SHP77 treated with DMSO at 0.1 percent for 48 hours (cell line): Measurements from ENCODE around the gene ADGRG1.

Source experiments
- DNase-seq: peaks from one replicate; lab custom pipeline; 2025; lab: John Stamatoyannopoulos, UW

The ADGRG1 gene

DNA sequence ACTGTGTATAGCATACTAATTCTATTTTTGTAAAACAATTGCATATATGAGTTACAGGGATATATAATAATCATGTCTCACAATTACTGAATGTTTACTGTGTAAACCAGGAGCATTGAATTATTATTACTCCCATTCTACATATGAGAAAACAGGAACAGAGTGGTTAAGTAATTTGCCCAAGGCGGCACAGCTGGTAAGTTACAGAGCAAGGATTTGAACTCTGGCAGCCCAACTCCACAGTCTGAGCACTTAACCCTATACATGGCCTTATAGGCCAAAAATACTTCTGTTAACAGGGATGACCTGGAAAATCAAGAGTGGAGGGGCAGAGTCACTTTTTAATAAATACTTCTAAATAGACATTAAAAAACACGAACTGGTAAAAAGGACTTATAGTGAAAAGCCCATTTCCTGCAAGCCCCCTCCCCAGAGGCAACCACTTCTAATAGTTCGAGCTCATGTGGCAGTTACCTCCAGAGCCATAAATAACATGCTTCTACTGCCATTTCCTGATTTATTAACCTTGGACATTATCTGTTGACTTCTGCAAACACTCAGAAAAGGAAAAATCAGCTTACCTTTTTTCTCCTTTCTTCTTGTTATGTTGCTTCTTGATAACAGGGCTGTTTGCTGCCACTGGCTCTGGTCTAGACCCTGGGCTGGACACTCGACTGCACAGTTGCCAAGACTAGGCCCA lies 22.1 kb upstream of the ADGRG1 start:
- DNase-seq, result no peak

DNA sequence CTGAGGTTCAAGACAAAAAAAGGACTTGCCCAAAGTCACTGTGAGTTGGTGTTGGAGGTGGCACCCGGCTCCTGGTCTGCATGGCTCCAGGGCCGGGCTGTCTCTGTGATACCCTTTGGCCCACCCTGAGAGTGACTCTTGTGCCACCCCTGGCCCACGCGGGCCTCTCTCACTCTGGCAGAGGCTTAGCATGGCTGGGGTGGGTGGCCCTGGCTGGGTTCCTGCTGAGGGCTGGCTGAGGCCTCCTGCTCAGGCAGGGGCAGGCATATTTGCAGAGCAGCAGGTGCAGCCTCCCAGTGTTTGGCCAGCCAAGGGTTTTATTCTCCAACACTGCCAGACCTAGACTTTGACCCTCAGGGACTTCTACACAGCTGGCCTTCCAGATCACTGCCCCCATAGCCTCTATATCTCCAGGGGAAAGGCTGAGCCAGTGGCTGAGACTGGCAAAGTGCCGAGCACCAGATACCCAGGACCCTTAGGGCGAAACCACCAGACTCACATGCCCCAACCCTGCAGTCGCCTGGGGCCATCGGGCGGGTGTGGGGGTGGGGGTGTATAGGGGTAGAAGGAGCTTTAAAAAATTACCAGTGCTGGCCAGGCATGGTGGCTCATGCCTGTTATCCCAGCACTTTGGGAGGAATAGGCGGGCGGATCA lies 21.5 kb upstream of the ADGRG1 start:
- peak; percentile 62 for DNase-seq

DNA sequence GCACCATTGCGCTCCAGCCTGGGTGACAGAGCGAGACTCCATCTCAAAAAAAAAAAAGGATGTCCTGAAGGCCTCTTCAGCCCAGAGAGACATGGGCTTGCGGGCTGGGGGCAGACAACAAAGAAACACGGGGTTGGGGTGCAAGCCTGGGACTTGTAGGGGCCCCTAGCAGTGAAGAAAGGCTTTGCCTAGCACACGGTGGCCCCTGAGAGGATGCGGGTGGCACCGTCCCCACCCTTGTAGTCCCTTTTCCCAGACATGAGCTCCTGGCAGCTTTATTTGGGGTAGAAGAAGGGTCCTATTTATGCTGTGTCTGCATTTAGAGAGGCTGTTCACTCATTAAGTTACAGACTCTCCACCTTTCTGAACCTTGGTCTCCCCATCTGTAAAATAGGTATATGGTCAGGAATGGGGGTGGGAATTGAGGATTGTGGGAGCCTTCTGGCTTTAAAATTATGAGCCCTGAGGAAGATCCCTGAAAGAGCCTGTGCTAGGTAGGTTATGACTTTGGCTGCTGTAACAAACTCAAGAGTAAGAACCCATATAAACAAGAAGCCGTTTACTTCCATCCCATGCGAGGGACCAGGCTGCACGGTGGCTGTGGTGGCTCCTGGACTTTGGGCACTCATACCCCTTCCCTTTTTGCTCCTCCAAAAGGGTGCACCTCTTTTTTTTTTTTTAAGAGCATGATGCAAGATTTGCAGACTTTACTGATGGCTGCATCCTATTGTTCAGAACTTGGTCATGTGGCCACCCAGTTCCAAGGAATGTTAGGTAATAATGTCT lies 20.6 kb upstream of the ADGRG1 start:
- no peak for DNase-seq

DNA sequence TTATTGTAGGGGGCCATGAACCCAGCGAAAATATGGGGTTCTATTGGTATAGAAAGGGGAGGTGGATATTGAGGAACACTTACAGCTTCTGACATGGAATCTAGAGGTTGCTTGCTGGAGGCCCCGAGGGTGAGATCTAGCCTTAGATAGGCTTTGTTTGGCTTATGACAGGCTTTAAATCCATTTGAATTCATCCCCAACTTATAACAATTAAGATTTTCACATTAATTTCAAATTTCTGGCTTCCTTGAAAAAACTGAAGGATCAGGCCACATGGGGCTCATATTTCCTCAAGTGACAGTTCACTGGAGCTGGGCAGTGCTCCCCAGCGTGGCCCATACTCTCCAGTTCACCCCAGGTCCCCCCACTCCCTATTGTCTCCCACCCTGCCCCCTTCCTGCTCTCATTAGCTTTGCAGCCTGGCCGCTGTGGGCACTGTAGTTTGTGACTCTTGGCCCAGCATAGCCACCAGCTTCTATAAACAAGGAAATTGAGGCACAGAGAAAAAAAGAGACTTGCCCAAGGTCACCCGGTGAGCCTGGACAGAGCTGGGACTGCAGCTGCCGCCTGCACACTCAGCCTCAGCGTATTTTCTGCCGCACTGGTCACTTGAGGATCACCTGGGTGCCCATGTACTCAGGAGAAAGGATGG lies 19.8 kb upstream of the ADGRG1 start:
- DNase-seq, result no peak

DNA sequence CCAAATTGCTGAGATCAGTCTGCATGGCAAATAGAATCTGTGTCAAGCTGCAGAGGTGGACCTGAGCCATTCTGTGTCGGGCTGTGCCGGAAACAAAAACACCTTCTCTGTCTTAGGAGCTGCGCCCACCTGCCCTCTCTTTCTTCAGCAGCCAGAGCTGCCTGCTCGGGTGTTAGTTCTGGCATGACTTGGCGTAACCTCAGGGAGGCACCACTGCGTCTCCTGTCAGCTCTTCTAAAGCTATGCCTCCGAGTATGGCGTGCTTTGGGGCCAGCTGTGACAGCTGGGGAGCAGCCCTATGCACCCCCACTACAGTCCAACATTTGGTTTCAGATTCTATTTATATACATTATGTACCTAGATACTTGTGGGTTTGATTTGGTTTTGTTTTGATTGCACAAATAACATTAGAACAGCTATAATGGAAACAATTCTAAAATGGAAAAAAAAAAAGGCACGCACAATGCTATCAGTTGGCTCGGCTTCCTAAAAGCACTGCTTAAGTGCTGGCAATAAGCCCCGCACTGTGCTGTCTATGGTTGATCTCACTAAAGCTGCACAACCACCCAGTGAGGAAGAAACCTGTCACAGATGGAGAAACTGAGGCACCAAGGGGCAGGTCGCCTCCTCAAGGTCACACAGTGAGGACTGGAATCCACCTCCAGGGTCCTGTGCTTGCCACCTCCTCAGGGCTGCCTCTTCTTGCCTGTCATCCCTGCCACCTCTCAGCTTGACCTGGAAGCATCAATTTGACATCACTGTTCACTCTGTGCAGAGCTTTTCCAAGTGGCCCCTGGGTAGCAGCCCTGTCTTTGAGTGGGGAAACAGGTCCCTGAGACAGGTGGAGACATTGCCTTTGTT lies 18.7 kb upstream of the ADGRG1 start:
- DNase-seq, result peak; percentile 53

DNA sequence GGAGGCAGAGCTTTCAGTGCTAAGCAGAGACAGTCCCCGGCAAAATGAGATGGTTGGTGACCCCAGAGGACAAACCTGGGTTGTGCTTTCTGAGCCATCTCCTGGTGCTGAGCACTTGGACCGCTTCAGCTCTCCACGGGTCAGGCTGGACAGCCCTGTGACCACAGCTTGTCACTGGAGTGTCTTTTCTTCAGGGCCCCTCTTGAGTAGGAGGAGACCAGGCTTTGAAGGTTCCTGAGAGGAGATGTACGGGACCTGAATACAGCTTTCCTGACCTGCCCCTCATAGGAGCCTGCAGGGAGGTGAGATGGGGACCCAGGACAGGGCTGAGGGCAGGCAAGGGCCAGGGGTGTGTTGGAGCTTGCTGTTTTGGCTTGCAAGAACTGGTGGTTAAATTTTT lies 17.8 kb upstream of the ADGRG1 start:
- no peak for DNase-seq

DNA sequence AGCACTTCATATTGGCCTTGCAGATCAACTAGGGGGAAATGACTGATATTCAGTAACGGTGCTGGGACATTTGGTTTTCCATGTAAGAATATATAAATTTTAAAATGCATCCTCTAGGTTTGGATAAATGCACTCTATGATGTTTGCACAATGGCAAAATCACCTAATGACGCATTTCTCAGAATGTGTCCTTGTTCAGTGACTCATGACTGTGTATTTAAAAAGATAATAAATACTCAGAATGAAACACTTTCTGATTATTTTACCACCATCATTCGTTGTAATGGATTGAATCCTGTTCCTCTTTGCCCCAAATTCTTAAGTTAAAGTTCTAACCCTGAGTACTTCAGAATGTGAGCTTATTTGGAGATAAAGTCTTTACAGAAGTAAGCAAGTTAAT lies 17.2 kb upstream of the ADGRG1 start:
- DNase-seq, result no peak

DNA sequence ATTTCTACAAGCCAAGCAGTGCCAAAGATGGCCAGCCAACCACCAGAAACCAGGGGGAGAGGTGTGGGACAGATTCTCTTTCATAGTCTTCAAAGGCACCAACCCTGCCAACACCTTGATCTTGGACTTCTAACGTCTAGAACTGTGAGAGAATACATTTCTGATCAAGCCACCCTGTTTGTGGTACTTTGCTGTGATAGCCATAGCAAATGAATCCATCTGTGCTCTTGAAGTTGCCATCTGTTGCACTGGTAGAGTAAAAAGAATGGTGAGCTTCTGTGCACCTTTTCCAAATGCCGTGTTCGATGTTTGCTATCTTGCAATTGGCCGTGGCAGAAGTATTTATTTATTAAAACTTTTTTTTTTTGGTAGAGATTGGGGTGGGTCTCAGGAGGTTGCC lies 16.7 kb upstream of the ADGRG1 start:
- DNase-seq, result no peak

DNA sequence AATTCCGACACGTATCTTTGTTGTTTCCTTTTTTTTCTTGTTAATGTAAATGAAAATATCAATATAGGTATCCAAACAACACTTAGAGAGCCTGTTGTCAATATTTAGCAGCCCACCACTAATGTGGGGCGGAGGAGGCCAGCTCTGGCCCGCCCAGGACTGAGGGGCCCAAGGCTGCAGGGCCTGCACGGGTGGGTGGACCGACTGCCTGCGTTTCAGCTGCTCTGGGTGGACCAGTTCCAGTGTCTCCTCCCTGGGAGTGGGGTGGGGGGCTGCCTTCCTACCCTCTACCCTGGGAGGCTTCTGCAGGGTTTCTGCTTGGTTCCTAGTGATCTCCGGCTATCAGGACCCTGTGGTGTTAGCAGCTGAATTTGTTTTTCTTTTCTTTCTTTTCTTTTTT lies 15.9 kb upstream of the ADGRG1 start:
- no peak for DNase-seq

DNA sequence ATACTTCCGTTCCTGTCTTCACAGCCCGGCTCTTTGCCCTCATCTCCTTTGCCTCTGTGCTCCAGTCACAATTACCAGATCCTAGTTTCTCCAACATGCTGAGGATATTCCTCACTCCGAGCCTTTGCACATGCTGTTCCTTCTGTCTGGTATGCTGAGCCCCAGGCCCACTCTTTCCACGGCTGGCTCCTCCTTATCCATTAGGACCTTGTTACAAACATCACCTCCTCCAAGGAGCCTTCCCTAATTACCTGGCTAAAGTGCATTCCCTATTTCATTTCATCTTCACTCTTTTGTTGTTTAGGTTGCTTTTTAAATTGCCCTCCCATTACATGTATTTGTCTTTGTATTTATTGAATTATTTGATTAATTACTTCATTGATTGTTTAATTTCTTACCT lies 14.9 kb upstream of the ADGRG1 start:
- no peak for DNase-seq

DNA sequence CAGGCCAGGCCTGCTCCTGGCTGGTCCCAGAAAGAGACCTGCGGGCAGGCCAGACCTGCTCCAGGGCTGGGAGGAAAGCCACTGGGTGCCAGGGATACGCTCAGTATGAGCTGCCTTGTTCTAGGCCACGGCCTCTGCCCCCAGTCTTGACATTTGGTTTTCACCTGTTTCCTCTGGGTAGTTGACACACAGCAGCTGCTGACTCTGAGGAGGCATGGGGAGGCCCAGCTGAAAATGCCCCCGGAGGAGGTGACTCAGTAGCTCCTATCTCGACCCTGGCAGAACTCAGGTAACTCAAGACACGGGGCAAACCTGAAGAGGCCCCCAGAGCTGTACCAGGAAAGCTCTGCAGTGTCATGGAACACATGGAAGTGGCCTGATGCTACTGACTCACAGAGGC lies 13.9 kb upstream of the ADGRG1 start:
- no peak for DNase-seq

DNA sequence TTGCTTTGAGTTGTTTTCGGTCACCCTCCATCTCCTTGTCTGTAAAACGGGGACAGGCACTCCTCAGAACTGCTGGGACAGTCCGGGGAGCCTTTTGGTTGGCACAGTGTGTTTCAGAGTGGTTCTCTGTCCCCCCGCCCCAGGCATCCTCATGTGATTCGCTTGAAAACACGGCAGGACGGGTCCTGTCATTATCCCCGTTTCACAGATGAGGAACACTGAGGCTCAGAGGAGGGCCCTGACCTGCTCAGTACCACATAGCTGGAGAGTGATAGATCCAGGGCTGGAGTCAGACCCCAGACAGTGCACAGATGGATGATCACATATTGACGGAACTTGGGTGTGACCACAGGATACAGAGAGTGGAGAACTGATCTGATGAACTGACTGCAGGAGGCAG lies 13.5 kb upstream of the ADGRG1 start:
- DNase-seq, result no peak

DNA sequence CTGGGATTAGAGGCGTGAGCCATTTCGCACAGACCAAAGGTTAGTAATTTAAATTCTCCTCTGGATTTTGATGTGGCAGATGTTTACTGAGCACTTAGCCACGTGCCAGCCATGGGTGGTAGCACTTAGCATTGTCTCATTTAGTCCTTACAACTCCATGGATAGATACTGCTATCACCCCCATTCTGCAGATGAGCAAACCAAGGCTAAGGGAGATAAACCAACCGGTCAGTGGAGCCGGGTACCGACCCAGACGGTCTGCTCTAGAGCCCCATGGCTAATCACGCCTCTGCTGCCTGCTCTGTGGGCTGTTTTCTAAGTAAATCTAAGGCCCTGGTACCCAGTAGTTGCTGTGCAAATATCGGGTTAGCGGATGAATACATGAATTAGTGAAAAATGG lies 12.6 kb upstream of the ADGRG1 start:
- no peak for DNase-seq

DNA sequence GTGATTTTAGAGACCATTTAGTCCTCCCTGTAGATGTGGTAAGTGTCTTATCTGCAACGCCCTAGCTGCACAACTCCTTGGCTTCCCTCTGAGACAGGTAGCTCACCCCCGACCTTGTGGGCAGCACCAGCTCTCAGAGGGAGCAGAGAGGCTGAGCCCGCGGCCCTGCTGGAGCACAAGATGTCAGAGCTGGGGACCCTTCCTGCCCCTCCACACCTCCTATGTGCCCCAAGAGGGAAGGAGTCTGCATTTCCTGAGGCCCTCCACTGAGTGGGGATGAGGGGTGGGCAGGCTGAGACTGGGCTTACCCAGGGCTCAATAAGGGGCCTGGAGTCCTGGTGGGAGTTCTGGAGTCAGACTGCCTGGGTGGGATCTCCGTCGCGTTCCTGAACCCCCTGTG lies 12.2 kb upstream of the ADGRG1 start:
- no peak for DNase-seq

DNA sequence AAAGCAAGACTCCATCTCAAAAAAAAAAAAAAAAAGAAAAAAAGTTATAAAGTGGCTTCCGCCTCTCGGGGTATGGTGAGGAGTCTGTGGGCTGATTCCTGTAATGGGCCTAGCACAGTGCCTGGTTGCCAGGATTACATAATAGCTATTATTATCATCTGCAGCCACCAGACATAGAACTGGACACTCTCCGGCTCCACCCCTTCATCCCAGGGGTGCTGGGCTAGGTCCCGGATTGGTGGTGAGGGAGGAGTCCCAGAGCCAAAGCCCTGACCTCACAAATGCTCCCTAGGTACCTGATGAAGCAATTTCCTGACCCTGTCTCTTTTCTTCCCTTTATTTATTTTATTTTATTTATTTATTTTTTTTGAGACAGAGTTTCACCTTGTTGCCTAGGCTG lies 11.6 kb upstream of the ADGRG1 start:
- no peak for DNase-seq

DNA sequence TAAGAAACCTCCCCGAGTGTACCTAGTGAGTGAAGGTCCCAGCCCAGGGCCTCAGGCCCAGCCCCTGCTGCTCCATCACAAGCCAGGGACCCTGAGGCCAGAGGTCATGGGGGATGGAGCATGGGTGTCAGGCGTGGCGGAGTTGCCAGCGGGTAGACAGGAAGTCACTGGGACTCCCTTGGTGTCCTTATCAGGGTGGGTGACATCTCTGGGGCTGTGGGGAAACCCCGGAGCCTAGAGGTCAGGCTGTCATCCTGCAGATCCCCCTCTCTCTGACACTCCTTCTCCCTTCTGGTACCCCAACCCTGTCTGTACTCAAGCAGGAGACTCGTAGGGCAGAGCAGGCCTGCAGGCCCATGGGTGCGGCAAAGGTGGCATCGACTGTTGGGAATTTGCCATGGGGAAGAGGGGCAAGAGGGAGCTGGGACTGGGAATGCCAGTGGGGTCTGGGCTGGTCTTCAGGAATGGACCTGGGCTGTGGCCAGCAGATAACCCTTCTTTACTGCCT lies 10.8 kb upstream of the ADGRG1 start:
- no peak for DNase-seq

DNA sequence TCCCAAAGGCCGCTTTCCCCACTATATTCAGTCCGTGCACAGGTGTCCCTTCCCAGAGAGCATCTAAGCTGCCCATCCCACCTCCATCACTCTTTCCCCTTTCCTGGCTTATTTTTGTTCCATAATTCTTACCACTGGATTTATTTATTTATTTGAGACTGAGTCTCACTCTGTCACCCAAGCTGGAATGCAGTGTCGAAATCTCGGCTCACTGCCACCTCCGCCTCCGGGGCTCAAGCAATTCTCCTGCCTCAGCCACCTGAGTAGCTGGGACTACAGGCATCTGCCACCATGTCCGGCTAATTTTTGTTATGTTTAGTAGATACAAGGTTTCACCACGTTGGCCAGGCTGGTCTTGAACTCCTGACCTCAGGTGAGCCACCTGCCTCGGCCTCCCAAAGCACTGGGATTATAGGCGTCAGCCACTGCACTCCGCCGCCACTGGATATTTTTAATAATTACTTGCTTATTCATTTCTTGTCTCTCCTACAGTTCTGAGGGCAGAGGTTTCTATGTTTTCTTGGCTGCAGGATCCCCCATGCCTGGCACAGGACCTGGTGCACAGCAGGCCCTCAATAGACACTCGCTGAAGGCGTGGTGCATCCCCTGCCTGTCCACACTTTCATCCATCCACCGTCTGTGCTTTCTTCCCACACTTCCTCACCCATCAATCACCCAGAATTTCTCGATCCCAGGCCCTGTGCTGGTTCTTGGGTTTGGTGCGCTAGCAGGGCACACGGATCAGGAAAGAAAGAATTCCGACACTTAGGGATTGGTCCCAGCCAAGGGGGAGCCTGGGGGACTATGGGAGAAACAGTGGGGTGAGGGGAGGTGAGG lies 9.9 kb upstream of the ADGRG1 start:
- DNase-seq, result no peak

DNA sequence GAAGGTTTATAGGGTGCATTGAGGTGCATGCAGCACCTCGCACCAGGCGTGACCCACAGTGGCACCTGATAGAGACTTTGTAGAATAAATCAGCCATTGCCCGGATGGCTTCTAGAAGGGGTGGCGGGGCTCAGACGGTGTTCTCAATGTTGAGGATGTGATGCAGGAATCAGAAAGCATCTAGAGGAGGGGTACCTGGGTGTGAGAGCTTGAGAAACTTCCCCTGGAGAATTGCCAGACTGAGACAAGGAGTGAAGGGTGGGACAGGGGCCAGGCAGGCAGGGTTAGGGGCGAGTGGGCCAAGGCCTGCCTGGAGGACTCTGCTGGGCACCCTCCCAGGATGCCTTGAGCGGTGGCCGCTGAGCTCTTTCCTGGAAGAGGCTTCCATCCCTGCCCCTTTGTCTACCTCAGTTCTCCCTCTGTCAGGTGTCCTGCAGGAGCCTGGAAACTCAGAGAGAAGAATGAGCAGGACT lies 9.3 kb upstream of the ADGRG1 start:
- DNase-seq, result no peak

DNA sequence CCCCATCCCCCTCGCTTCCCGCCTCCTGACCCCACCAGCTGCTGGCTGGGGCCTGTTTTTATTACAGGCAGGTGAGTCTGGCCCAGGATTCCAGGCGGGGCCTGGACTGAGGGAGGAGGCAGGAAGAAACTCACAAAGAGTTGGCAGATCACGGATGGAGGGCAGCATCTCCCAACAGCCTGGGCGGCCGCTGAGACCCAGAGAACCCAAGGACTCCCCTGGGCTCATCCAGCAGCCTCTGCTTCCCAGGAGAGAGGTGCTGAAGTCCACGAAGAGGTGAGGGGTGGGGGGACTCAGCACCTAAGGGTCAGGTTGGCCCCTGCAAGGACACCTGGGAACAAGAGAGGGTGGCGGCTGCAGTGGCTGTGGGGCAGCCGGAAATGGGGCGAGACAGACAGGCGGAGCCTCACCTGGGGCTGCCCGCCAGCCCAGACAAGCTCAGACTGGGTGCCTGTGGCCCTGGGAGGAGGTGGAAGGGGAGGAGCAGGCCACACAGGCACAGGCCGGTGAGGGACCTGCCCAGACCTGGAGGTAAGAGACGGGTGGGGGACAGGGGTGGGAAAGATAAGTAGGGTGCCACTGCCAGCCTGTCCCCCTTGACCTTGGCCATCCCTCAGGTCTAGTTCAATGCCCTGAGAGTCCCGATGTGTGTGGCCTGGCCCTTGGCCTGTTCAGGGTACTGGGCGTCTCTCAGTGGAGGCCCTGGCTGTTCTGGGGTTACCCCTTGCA lies 8.7 kb upstream of the ADGRG1 start:
- DNase-seq, result peak; percentile 46
